Measurements from ENCODE around the gene EMC1.

The EMC1 gene

GRCh38 chr1:19167140-19167539, 84.2 kb downstream of the EMC1 start:
- Histone ChIP-seq H3K9me3 (ENCODE audit: control insufficient read depth, insufficient read depth, low read length) (no peaks in the 10 kb centered on the region), H3F3A (ENCODE audit: control insufficient read depth, insufficient read depth) (no peaks in the 10 kb centered on the region), H3K4me3 (ENCODE audit: low read length) (no peak overlapping the region), H3K27ac (ENCODE audit: low read depth, low read length) (no peak overlapping the region), H3K79me2 (ENCODE audit: control insufficient read depth, low read length) (no peaks in the 10 kb centered on the region), H3K4me1 (ENCODE audit: control insufficient read depth, low read length) (no peaks in the 10 kb centered on the region), H3K36me3 (ENCODE audit: control insufficient read depth, low read length) (peaks cover 96% of the 10 kb centered on the region), H3K27me3 (ENCODE audit: control insufficient read depth, low read length) (no peaks in the 10 kb centered on the region), H4K20me1 (ENCODE audit: control insufficient read depth, insufficient read depth, low read depth, low read length) (no peaks in the 10 kb centered on the region), H3K9me2 (replicated peaks; ENCODE audit: control insufficient read depth, low read length) (no peaks in the 10 kb centered on the region), H3K4me2 (ENCODE audit: low read length) (no peak overlapping the region)
- TF ChIP-seq EZH2phosphoT487 (IDR thresholded peaks at IDR 0.05; ENCODE audit: borderline replicate concordance, low read length) (no peak), CTCF (IDR thresholded peaks at IDR 0.05; ENCODE audit: low read depth, low read length, poor library complexity, severe bottlenecking) (no peak)

GRCh38 chr1:19166066-19166465, 85.3 kb downstream of the EMC1 start:
- no peaks in the 10 kb centered on the region for H3K9me3 ChIP-seq (ENCODE audit: control insufficient read depth, insufficient read depth, low read length)
- H4K20me1 ChIP-seq (ENCODE audit: control insufficient read depth, insufficient read depth, low read depth, low read length): no peaks in the 10 kb centered on the region

More at GRCh38 chr1:19166066-19166465, 85.3 kb downstream of the EMC1 start:
- no peak overlapping the region for H3K4me2 ChIP-seq (ENCODE audit: low read length)
- no peak overlapping the region for H3K4me3 ChIP-seq (ENCODE audit: low read length)
- H3F3A ChIP-seq (ENCODE audit: control insufficient read depth, insufficient read depth): no peaks in the 10 kb centered on the region
- peaks cover 98% of the 10 kb centered on the region for H3K36me3 ChIP-seq (ENCODE audit: control insufficient read depth, low read length)
- H3K9me2 ChIP-seq (replicated peaks; ENCODE audit: control insufficient read depth, low read length): no peaks in the 10 kb centered on the region
- H3K4me1 ChIP-seq (ENCODE audit: control insufficient read depth, low read length): no peaks in the 10 kb centered on the region
- TF ChIP-seq EZH2phosphoT487 (IDR thresholded peaks at IDR 0.05; ENCODE audit: borderline replicate concordance, low read length) (no peak), CTCF (IDR thresholded peaks at IDR 0.05; ENCODE audit: low read depth, low read length, poor library complexity, severe bottlenecking) (no peak)
- no peak overlapping the region for H3K27ac ChIP-seq (ENCODE audit: low read depth, low read length)
- H3K79me2 ChIP-seq (ENCODE audit: control insufficient read depth, low read length): no peaks in the 10 kb centered on the region
- no peaks in the 10 kb centered on the region for H3K27me3 ChIP-seq (ENCODE audit: control insufficient read depth, low read length)

Data from DOHH2 (cell line).